ENCODE results near the gene AMOTL2.

Gene AMOTL2

DNA sequence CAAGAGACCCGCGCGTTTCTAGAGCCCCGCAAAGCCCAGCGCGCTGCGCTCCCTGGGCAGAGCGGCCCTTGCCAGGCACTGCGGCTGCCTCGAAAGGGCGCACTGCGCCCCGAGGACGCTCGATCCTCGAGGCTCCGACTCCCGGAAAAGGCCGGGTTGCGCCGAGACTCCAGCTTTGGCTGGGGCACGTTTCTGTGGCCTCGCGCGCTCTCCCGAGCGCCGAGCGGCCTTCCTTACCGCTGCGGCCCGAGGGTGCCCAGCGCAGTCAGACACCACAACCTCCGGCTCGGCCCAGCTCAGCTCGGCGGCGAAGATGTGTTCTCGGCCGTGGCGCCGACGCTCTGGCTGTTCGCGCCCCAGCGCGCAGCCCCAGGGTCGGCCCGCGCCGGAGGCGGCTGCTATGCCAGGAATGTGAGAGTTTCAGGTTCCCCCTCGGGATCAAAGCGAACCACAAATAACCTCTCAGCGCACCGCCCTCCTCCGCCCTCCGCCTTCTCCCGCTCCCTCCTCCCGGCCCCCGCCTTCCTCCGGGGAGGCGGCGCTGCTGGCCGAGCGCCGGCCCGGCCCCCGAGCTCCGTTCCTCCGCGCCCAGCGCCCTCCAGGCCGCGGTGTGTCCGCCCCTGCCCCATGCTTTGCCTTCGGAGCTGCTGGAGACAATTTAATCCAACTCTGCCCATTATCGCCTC, at the start of gene AMOTL2:
Gene AMOTL2 (minus strand): TSS at position 343 of the 686 bp plus-strand sequence. CDS start 3,014 bp downstream, outside the sequence.
- no peak for DNase-seq

DNA sequence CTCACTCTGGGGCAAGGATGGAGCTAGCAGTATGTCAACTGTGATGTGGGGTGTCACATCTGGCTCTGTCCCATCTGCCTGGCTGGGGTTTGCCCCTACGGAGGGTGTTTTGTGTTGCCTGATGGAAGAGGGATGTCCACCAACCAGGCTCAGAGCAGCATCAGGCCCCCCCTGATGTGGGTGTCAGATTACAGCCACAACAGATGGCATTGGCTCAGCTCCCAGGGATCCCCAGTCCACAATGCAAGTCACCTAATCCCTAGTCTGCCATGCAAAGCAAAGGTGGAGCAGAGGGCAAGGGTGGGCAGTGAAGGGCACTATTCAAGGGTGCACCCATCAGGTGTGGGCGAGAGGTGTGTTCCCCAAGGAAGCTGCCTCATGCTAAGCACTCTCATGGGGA, 48.9 kb upstream of the AMOTL2 start:
- DNase-seq: no peak

DNA sequence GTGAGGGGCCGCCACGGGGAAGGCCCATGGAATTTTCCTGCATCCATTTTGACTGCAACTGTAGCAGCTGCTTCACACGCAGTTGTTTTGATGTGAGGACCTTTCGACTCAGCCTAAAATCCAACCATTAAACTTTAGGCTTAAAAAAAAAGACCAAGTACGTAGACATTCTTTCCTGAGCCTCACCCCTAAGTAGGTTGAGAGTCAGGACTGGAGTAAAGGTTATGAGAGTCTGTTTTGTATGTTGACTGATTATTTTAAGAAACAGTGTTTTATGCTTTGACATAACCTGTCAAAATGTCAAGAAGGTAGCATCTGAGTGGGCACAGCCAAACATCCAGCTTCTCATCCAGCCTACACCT, 45.7 kb upstream of the AMOTL2 start:
- DNase-seq: no peak

DNA sequence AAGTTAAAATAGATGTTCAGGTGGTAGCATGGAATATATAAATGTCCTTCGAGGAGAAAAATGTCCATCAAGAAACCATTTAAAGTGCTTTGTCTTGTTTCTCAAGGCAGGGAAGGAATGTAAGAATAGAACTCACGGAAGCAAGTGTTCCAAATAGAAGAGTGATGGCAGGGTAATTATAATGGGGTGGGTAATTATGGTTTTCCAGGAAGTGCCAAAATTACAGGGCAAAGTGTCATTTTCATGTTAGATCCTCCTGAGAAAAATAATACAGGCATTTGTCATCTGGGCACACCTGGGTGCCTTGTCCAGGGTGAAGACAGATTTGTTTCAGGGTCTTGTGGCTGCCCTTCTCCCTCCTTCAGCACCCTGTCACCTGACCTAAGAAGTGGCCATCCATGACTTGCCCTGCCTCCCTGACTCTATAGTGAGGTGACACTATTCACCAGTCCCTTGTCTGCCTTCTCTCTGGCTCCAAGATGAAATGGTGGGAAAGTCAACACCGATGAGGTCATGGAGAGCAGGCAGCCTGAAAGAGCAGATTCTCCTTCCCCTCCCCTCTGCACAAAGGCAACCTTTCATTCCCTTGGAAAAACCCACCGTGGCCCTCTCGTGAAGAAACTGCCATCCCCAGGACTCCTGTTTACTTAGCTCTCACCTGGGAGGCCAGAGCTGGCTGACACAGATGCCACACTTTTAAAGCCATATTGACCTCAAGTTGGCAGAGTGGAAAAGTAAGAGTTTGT, 45.1 kb upstream of the AMOTL2 start:
- DNase-seq: no peak

DNA sequence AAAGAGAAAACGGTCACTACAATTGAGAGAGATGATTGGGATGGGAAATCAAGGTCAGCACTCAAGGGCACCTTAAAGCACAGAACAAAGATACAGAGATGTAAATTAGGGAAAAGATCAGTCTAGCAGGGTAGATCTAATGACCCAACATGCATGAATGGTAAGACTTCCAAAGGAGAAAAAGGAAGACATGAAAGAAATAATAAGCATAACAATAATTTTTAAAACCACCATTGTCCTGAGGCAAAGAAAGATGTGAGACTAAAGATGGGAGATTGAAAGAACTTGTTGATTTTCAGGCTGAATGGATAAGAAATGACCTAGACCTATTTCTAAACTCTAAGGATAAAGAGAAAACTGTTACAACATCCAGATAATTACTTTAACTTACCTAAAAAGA, 34.8 kb upstream of the AMOTL2 start:
- DNase-seq: no peak

DNA sequence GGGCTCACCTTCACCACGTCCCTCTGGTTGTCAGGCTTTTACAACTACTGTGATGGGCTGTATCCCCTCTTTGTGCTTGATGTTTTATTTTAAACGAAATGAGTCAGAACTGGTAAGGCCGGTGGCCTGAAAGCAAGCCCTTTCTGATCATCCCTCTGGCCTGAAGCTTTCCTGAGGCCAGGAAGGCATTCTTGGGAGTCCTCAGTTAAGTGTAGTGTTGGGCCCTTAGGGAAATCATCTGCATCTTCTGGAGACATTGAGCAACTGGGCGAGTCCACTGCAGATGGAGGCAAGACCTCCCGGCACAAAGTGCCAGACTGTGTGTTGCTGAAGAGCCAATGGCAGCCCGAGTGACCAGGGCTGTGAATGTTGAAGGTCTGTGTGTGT, 33.0 kb upstream of the AMOTL2 start:
- DNase-seq: no peak

DNA sequence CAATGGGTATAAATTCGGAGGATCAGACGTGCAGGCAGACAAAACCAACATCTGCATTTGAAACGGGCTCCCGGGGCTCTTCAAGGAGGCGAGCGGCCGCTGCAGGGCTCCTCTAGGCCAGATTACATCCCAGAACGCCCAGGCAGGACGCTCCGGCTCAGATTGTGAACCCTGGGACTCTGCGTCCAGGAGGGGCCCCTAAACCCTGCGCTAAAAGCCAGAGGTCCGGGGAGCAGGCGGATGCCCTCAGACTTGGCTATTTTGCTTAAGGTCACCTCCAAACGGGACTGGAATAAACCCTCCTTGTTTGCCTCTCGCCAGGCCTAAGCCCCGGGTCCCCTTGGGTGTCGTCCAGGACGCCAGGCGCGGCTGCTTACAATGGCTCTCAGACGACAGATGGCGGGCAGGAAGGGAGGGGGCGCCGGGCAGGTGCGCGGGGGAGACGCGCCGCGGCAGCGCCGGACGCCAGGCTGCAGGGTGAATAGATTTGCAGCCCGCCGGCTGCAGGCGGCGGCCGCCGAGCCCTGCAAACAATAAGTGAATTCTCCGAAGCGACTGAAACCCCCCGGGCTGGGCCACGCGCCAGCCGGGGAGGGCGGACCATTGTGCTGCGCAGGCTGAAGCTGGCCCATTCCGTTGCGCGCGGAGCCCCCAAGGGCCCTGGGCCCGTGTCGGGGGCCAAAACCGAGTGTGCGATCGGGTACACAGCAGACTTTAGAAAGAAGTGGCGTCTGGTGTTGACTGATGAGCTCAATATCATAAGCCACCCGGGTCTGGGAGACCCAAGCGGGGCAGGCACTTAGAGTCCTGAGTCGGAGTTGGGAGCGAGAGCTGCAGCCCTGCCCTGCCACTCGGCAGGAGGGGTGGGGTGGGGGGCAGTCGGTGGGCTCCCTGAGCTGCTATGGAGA, 32.3 kb upstream of the AMOTL2 start:
- no peak for DNase-seq

DNA sequence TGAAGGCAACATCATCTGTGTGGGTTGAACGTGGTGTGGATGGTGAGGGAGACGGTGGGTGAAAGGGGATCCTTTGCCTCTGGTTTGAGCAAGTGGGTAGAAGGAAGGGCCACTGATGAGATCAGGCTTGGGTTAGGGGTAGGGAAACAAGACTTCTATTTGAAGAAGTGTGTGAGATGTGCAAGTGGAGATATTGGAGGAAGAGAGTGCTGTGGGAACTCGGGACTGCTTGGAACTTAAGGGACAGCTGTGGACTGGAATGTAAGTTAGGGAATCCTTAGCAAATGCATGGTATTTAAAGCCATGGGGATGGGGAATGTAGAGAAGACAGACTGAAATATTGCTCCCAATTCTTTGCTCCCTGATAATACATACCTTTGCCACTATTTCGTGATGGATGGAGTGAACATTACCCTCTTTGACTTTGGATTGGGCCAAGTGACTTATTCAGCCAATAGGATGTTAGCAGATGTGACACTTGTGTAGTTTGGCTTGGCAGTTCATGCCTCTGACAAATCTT, 30.2 kb upstream of the AMOTL2 start:
- no peak for DNase-seq

DNA sequence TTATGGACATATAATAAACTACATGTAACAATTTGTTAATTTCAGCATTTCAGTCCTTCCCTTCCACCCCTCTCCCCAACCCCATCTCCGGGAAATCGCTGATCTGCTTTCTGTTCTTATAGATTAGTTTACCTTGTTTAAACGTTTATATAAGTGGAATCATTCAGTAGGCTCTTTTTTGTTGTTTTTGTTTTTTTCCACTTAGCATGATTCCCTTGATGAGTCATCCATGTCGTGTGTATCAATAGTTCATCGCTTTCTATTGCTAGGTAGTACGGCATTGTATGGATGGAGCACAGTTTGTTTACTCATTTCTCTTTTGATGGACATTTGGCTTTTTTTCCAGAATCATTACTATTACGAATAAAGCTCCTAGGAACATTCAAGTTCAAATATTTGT, 23.5 kb upstream of the AMOTL2 start:
- no peak for DNase-seq

DNA sequence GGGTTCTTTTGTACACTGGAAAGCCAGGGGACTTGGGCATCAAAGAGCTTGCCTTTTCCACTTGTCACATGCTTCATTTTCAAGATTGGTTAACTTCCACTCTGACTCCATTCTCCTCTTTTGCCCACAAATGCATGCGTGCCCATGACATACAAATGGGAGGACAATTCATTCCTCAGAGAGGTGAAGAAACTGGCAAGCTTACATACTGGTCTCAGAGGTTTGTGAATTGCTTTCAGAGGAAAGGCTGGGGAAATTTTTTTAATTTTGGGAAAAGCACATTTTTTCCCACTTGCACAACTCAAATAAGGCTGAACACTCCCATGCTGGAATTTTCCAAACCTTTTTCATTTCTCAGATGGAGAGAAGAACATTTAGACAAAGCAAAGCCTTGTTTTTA, 20.9 kb upstream of the AMOTL2 start:
- DNase-seq: no peak

DNA sequence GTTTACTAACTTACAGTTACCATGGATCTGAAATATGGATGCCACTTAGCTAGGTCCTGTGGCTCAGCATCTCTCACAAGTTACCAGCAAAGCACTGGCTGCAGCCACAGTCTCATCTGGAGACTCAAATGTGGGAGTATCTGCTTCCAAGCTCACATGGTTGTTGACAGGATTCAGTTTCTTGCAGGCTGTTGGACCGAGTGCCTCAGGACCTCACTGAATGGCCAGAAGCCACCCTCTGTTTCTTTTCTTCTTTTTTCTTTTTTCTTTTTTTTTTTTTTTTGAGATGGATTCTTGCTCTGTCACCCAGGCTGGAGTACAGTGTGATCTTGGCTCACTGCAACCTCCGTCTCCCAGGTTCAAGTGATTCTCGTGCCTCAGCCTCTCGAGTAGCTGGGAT, 20.1 kb upstream of the AMOTL2 start:
- DNase-seq: no peak

DNA sequence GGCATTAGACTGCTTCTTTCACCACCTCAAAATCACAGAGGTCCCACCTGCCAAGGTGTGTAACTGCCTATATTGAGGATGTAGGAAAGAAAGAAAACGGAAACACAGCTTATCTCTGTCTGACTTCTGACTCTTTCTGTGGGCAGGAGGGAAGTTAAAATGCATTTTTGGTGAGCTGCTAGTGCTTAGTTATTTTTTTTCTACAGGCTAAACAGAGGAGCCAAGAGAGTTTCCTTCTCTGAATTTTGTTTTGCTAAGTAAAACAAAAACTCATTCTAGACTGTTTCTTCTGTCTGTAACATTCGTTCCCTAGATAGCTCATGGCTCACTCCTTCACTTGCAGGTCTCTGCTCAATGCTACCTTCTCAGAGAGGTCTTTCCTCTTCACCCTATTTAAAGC, 18.8 kb upstream of the AMOTL2 start:
- no peak for DNase-seq

DNA sequence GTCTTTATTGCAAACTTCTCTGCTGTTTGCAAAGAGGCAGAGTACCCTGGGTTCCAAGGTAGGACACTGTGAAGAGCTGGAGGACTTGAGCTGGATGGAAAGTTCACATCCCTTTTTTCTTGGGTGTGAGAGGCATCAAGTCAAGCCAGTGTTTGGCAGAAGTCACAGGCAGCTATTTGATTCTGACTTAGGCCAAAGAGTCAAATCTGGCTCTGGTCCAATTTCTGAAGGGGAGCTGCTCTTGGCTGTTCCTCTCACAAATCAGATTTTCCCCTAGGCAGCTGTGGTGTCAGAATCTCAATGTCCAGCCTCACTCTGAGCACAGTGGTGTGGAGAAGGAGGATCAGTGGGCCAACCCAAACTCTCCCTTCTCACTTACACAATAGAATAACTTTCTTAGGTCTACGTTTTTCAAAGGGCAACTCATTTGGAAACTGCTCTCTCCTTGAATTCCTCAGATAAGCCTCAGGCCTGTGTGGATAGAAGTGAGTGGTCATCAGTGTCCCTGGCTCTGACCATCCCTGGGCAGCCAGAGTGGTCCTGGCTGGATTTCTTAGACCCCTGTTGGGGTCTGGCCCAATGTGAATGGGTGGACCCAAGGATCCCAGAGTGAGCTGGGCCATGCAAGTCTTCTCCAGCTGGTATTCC, 18.2 kb upstream of the AMOTL2 start:
- DNase-seq: no peak

DNA sequence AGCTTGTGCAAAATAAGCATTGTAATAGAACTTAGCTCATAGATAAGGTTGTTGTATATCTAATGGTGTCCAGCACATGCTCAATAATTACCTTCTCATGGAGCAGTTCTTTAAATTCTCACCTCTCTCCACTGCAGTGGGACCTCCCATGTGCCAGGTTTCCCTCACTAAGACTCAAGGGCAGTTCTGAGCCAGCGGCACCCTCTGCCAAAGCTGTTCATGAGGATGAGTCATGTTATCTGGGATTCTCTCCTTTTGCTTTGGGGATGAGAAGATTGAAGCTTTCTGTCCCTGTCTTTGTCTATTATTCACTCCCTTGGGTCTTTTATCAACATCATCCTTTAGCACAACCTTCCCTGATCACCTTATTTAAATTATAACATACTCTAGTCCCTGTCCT, 15.6 kb upstream of the AMOTL2 start:
- no peak for DNase-seq

DNA sequence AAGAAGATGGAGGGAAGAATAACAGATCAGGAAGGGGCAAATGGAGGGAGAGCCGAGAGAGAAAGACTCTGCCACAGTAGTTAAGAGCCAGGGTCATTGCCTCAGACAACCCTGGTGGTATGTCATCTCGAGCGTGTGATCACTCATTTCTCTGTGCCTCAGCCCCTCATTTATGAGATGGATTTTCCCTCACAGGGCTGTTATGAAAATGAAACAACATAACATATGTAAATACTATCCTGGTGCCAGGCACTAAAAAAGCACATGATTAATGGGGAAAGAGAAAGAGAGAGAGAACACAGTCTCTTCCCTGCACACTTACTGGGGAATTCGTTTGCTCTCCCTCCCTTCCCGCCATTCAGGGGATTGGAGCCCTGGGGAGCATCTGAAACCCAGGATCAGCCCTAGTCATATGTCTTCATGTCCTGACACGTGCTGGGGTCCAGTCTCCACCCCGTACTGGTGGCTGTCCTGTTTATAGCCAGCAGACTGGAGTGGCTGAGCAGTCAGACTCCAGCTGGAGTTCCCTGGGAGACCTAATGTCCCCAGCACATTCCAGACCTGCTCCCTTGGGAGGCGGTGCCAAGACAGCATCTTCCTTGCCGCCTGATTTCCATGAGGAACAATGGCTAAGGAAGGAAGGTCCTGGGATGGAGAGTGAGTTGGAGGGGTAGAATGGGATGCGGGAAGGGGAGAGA, 14.7 kb upstream of the AMOTL2 start:
- no peak for DNase-seq

DNA sequence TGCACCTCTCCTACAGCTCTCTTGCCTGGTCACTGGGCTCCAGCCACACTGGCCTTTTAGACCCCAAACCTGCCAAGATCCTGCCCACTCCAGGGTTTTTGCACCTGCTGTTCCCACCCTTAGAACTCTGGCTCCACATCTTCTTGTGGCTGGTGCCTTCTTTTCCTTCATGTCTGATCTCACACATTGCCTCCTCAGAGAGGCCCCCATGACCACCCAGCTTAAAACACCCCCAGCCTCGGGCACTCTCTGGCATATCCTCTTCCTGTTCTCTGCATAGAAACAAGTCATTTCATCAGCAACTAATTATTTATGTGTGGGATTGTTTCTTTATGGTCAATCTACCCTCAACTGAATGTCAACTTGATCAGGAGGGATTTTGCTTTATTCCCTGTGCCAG, 14.0 kb upstream of the AMOTL2 start:
- no peak for DNase-seq

DNA sequence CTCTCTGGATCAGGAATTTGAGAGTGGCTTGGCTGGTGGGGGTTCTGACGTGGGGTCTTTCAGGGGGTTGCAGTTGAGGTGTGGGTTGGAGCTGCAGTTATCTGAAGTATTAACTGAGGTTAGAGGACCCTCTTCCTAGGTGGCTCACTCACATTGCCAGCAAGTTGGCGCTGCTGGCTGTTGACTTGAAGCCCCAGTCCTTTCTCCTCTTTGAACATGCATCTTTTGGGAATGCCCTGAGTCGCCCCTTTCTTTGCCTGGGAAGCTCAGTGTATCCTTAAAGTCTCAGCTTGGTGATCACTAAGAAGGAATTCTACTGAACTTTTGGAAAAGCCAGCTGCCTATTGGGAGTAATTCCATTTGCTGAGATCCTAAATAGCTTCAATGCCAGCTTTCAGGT, 13.0 kb upstream of the AMOTL2 start:
- DNase-seq: no peak

DNA sequence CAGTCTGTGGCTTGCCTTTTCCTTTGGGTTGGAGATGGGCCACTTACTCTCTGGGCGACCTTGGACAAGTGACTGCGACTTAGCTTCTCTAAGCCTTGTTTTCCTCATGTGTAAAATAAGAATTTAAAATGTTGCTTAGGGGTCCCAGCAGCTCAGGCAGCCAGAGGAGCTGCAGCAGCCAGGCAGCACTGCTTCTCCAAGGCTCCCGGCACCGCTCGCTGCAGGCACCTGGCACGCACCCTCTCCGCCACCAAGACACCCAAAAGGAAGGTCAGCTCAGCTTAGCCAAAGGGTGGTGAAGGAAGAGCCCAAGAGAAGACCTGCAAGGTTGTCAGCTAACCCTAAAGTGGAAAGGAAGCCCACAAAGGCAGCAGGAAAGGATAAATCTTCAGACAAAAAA, 10.7 kb upstream of the AMOTL2 start:
- DNase-seq: no peak

DNA sequence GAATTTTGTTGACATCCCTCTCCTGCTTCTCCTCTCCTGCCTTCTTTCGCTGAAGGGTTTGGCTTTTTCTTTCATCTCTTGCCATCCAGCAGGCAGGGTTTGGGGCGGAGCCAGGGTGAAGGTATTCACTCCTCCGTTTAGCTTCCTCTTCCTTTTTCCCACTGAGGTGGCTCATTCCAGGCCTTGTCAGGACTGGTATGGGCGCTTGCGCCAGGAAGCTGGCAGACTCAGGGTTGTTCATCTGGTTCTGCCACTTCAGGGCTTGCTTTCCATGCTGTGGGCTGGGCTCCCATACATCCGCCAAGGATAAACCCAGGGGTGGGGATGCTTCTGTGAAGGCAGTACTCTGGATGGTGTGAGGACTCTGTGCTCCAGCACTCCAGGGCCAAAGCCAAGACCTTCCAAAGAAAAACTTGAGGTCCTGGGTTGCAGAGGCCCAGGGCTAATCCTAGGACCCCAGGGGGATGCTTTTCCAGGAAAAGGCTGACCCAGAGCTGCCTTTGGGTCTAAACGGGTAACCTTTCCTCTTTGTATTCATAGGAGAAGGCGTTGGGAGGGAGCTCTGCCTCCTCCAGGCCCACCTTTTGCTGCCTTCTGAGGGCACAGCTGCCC, 7.7 kb upstream of the AMOTL2 start:
- DNase-seq: no peak

DNA sequence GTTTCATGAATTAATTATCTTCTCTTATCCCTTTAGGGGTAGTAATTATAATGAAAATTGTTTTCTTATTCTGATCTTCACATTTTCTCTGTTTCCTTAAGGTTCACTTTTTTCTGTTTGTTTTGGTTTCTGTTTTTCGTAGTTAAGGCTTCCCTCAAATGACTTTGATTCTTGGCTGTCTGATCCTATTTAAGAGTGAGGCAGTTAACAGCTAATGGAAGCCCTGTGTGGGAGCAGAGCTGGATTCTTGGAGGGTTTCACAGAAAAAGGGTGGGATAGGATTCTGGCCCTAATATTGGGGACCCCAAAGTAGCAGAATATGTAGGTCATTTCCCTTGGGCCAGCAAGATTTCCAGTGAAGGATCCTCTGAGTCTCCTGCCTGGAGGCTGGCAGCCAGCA, 6.8 kb upstream of the AMOTL2 start:
- DNase-seq: no peak

DNA sequence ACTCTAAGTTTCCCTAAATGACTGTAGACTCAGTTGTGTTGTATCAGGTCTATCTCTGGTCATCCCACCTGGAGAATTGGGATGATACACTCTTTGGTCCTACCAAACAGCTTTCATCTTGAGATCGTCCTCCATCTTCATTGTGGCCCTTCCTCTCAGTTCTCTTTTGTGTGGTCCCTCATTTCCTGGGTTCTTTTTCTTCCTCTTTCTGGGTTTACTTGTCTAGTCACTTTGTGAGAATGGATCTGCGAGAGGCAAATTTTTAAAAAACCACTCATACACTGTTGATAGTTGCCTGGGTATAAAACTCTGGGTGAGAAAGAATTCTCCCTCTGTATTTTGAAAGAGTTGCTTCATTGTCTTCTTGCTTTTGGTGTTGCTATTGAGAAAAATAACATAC, 6.0 kb upstream of the AMOTL2 start:
- no peak for DNase-seq

DNA sequence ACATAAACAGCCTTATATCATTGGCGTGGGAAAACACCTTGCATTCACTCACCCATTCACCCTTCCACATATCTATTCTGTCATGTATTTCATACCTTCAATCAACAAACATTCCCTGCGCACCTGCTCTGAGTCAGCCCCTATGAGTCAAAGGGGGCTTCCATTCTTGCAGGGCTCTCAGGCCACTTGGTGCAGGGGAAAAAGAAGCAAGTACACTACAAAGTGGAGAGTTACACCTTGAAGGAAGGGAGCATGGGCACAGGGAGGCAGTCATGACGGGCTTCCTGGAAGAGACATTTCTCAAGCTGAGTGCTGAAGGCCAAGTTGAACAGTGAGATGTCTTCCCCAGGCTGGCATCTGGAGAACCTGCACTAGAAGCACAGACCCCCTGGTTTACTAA, 4.6 kb upstream of the AMOTL2 start:
- no peak for DNase-seq

All from activated naive CD4-positive, alpha-beta T cell treated with Interleukin-2 at 50 U/mL for 16 hours (primary cell).